Subcutaneous adipose tissue (tissue), 4 donors: ENCODE results near the gene KCNN4. TPM values are rescaled to one million over a fixed set of nuclear protein-coding genes. Genes with fewer than 3 reads are reported as not detected.

Source experiments
- CTCF ChIP-seq: fragments of 450-650 bp; IDR thresholded peaks from one replicate; pipeline ENCODE4 v1.5.1; 2016; ENCODE audit warnings: low read depth, mild to moderate bottlenecking, control low read depth, antibody characterized with exemption, moderate library complexity
- total RNA-seq, 4 donors: library from RNA; depleted of rRNA; stranded (reverse); fragments of >200 nt; gene quantifications; one replicate each; pipeline ENCODE4 v1.1.0, GENCODE V29; 2016

Gene KCNN4
- total RNA-seq, 4 donors from 2014 or later, result 0.57 to 25.2 (median 3.6) TPM

- TF ChIP-seq CTCF, result no peak
Measured at GRCh38 chr19:43802216-43802951, 21.6 kb upstream of the KCNN4 start, which contains the start of gene LYPD5. TSS of gene LYPD5 (minus strand) at chr19:43802447. CDS start at chr19:43802380, 67 bp downstream.

- no peak for TF ChIP-seq CTCF
Measured at GRCh38 chr19:43799502-43800142, 18.8 kb upstream of the KCNN4 start.

- no peak for TF ChIP-seq CTCF
Measured at GRCh38 chr19:43798546-43799409, 18.0 kb upstream of the KCNN4 start.

- TF ChIP-seq CTCF, result no peak
Measured at GRCh38 chr19:43798026-43798545, 17.3 kb upstream of the KCNN4 start.

- no peak for TF ChIP-seq CTCF
Measured at GRCh38 chr19:43797556-43797955, 16.8 kb upstream of the KCNN4 start.

- no peak for TF ChIP-seq CTCF
Measured at GRCh38 chr19:43797118-43797517, 16.3 kb upstream of the KCNN4 start.

GRCh38 chr19:43790587-43790986 lies 9.8 kb upstream of the KCNN4 start:
- no peak for TF ChIP-seq CTCF
